Panc1 (cell line): ENCODE measurements around the gene SLC2A4RG.

Experiments
- CTCF ChIP-seq: fragments of 450-650 bp; IDR thresholded peaks from 2 replicates; pipeline ENCODE4 v1.5.1; 2017; ENCODE audit warnings: mild to moderate bottlenecking
- POLR2AphosphoS5 ChIP-seq: IDR thresholded peaks from 2 replicates; pipeline ENCODE4 v1.6.1; 2012; ENCODE audit warnings: mild to moderate bottlenecking, low read depth, low read length, moderate library complexity
- SIN3A ChIP-seq: IDR thresholded peaks from 2 replicates; pipeline ENCODE4 v1.6.1; 2012; ENCODE audit warnings: low read depth, mild to moderate bottlenecking, low read length, moderate library complexity, borderline replicate concordance; ENCODE audit not compliant: insufficient read depth
- TCF7L2 ChIP-seq: IDR thresholded peaks from 2 replicates; pipeline ENCODE4 v1.6.1; 2011; ENCODE audit warnings: mild to moderate bottlenecking, low read depth, low read length, inconsistent platforms
- TF ChIP-seq, protein P1 (sequence below), 2 experiments: IDR thresholded peaks; 2 replicates each; pipeline ENCODE4 v1.6.1; 2011 to 2012; ENCODE audit warnings: low read depth in 2 of 2, control low read depth in 1 of 2, low read length in 1 of 2, mild to moderate bottlenecking in 1 of 2, moderate library complexity in 1 of 2; ENCODE audit not compliant: insufficient read depth in 1 of 2

GRCh38 chr20:63768591-63769515 is 29.3 kb downstream of the SLC2A4RG start:
- no peak for TF ChIP-seq CTCF
- TF ChIP-seq POLR2AphosphoS5, result no peak
- TF ChIP-seq, protein P1, sequence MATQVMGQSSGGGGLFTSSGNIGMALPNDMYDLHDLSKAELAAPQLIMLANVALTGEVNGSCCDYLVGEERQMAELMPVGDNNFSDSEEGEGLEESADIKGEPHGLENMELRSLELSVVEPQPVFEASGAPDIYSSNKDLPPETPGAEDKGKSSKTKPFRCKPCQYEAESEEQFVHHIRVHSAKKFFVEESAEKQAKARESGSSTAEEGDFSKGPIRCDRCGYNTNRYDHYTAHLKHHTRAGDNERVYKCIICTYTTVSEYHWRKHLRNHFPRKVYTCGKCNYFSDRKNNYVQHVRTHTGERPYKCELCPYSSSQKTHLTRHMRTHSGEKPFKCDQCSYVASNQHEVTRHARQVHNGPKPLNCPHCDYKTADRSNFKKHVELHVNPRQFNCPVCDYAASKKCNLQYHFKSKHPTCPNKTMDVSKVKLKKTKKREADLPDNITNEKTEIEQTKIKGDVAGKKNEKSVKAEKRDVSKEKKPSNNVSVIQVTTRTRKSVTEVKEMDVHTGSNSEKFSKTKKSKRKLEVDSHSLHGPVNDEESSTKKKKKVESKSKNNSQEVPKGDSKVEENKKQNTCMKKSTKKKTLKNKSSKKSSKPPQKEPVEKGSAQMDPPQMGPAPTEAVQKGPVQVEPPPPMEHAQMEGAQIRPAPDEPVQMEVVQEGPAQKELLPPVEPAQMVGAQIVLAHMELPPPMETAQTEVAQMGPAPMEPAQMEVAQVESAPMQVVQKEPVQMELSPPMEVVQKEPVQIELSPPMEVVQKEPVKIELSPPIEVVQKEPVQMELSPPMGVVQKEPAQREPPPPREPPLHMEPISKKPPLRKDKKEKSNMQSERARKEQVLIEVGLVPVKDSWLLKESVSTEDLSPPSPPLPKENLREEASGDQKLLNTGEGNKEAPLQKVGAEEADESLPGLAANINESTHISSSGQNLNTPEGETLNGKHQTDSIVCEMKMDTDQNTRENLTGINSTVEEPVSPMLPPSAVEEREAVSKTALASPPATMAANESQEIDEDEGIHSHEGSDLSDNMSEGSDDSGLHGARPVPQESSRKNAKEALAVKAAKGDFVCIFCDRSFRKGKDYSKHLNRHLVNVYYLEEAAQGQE (IDR thresholded peaks at IDR 0.05; ENCODE audit: insufficient read depth in 1 of 2, low read depth in 2 of 2, low read length in 1 of 2), result no peak
- TF ChIP-seq SIN3A, result no peak
- no peak for TF ChIP-seq TCF7L2
